ENCODE results near the gene CDC37.

DNA sequence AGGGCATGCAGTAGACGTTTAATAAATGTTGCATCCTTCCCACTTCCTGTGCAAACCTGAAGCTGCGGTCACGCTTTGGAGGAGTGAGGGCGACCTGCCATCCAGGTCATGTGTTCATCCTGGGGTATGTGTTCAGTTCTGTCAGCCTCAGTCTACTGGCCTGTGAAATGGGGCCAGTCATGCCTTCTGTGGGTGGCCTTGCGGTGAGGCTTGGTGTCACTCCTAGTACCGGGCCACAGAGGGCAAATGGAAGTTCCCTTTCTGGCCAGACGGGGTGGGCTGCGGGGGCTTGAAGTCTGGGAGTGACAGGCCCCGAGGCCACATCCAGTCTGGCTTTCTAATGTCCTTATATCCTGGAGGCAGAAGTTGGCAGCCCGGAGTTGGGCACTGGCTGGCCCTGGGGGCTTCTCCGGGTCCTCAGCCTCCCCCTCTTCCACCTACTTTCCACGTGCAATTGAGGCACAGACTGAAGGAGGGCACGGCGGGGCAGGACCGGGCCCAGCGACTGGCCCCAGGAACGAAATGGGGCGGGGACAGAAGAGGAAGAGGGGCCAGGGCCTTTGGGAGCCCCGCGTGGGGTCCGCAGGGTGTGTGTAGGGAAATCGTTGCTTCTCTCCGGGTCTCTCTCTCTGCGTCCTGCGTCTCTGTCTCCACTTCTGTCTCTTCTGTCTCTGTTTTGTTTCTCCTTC, 28.1 kb upstream of the CDC37 start:
- TF ChIP-seq CTCF (IDR thresholded peaks at IDR 0.05): no peak
- no peak for TF ChIP-seq POLR2A (IDR thresholded peaks at IDR 0.05)

Data from esophagus squamous epithelium (tissue), 4 donors.